Effector memory CD4-positive, alpha-beta T cell (primary cell): ENCODE data around the gene CASP1.
"Not testable (repeated sequence)": the region's sequence is repeated elsewhere in the genome, so short reads cannot be mapped to it uniquely, and the experiment has no call there.

ENCODE experiments used
- DNase-seq, 3 donors: peaks; one replicate each; pipeline ENCODE4 v3.0.0-alpha.2; 2020
- H3K27ac ChIP-seq: 2 replicates; pipeline ENCODE4 v1.7.0; 2013; ENCODE audit warnings: mild to moderate bottlenecking, low read length, moderate library complexity; ENCODE audit not compliant: insufficient read depth, poor library complexity, severe bottlenecking
- H3K27me3 ChIP-seq: replicated peaks from 2 replicates; pipeline ENCODE4 v1.7.0; 2013; ENCODE audit warnings: mild to moderate bottlenecking, low read length; ENCODE audit not compliant: insufficient read depth, control insufficient read depth, poor library complexity, severe bottlenecking
- H3K36me3 ChIP-seq: 2 replicates; pipeline ENCODE4 v1.7.0; 2013; ENCODE audit warnings: mild to moderate bottlenecking, low read length, moderate library complexity; ENCODE audit not compliant: control insufficient read depth, insufficient read depth
- H3K4me1 ChIP-seq: 2 replicates; pipeline ENCODE4 v1.7.0; 2013; ENCODE audit warnings: low read length, mild to moderate bottlenecking; ENCODE audit not compliant: control insufficient read depth, insufficient read depth, poor library complexity, severe bottlenecking
- H3K4me3 ChIP-seq: 2 replicates; pipeline ENCODE4 v1.7.0; 2013; ENCODE audit warnings: low read length, low read depth, mild to moderate bottlenecking; ENCODE audit not compliant: insufficient read depth, poor library complexity, severe bottlenecking
- H3K9me3 ChIP-seq: 2 replicates; pipeline ENCODE4 v1.7.0; 2013; ENCODE audit warnings: mild to moderate bottlenecking, low read length, moderate library complexity; ENCODE audit not compliant: control insufficient read depth
- total RNA-seq, 3 donors: gene quantifications; one replicate each; lab custom pipeline; 2026; lab: John Stamatoyannopoulos, UW

Gene CASP1
- 38.0 to 50.6 (median 45.1) reads per million in 3 donors for total RNA-seq

GRCh38 chr11:105034813-105035620, at the start of gene CASP1:
Gene CASP1 (minus strand): TSS chr11:105035144. CDS start chr11:105035113, 31 bp downstream.
- Histone ChIP-seq H3K4me1 (peaks cover 12% of the 10 kb centered on the region), H3K27ac (peak within 1 kb of the TSS; percentile 64), H3K27me3 (no peaks in the 10 kb centered on the region), H3K9me3 (no peaks in the 10 kb centered on the region), H3K36me3 (peaks cover 14% of the 10 kb centered on the region), H3K4me3 (peak within 1 kb of the TSS; percentile 73)
- DNase-seq: peak in 1 of 3 donors; percentile 7

DNA sequence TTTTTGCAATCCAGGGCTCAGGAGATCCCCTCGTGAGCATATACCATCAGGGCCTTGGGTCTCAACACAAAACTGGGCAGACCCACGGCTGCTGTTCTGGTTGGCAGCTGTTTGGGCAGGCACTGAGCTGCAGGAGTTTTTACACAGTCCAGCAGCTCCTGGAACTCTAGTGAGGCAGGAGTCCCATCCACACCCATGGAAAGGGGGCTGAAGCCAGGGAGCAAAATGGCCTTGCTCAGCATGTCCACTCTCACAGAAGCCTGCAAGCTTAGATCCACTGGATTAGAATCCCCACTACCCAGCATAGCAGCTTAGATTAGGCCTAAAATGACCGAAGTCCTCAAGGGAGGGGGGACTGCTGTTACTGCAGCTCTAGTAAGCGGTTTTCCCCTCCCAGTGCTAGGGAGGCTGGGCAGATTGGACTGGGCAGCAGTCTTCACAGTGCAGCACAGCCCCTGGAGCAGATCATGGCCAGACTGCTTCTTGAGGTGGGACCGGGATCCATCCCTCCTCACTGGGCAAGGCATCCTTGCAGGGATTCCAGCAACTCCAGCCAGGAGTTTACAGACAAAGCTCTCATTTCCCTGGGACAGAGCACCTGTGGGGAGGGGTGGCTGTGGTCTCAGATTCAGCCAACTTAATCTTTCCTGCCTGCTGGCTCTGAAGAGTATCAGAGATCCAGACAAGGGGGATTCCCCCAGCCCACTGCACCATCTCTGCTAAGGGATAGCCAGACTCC, 46.6 kb upstream of the CASP1 start:
- no peaks in the 10 kb centered on the region for H3K4me1 ChIP-seq
- H3K27ac ChIP-seq: no peak overlapping the region
- no peak for DNase-seq
- no peaks in the 10 kb centered on the region for H3K36me3 ChIP-seq
- H3K9me3 ChIP-seq: no peaks in the 10 kb centered on the region
- H3K27me3 ChIP-seq: no peaks in the 10 kb centered on the region
- no peak overlapping the region for H3K4me3 ChIP-seq

DNA sequence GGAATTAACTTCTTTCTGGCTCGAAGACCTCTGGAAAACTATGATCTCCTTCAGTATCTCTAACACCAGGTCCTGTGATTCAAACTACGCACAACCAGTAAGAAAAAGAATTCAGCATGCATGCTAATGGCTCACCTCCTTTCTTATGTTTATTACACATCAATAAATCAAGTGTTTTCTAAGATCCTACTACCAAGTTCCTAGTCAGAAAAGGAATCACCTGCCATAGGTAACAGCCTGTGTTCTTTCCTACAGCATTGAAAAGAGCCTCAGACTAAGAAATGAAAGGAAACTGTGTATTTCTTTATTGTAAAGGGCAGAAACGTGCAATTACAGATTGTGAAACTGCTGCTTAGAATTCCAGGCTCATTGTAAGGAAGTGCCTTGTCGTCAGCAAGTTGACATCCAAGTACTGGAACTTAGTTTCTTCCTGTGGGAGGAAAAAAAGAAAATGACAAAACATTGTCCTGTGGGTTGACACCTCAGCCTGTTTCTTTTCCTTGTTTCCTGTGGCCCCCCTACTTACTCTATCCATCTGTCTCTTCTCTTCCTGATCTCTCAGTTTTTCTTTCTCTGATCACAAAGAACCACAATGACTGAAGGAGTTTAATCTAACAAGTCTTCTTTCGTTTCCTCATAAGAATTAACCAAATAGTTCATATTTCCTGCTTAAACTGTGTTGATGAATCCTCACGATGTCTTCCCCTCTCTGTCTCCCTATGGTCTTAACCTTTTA, 45.4 kb upstream of the CASP1 start:
- not testable (repeated sequence) for H3K27me3 ChIP-seq, H3K27ac ChIP-seq, H3K36me3 ChIP-seq, H3K9me3 ChIP-seq, DNase-seq, H3K4me1 ChIP-seq, H3K4me3 ChIP-seq

DNA sequence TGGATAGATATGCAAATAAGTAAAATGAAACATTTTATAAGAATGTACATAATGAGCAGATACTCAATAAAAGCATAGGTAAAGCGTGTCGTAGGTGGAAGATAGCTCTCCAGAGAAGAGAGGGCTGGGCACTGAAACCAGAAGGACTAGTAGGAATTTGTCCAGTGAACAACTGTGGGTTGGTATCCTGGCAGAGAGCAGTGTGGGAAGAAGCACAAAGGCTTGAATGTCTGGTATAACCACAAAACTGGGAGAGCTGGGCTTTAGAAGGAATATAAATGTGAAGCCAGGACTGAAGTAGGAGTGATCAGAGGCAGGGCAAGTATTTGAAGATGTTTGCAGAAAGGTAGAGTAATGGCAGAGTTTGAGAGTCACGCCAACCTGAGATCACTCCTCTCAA, 43.3 kb upstream of the CASP1 start:
- no peaks in the 10 kb centered on the region for H3K9me3 ChIP-seq
- no peaks in the 10 kb centered on the region for H3K36me3 ChIP-seq
- H3K27ac ChIP-seq: no peak overlapping the region
- no peak for DNase-seq
- no peak overlapping the region for H3K4me3 ChIP-seq
- no peaks in the 10 kb centered on the region for H3K4me1 ChIP-seq
- H3K27me3 ChIP-seq: no peaks in the 10 kb centered on the region

DNA sequence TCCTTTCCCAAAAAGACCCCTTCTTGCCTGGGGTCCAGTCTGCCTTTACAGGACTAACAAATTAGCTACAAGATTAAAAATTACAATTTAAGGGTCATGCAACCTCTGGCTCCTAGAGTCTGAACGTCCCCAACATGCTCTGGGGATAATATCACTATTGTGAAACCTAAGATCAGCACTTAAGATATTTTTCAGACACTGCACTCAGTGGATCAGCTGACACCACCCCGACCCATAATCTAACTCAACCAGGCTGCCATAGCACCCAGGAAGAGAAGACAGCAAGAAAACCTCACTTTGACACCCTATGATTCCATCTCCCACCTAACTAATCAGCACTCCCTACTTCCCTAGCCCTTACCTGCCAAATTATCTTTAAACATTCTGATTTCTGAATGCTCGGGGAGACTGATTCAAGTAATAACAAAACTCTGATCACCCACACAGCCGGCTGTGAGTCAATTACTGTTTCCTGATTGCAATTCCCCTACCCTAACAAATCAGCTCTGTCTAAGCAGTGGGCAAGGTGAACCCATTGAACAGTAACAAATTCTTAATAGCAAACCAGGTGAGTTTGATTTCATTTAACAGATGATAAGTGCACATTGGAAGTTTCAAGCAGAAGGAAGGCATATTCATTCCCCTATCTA, 42.3 kb upstream of the CASP1 start:
- DNase-seq, H3K36me3 ChIP-seq, H3K9me3 ChIP-seq, H3K27me3 ChIP-seq, H3K27ac ChIP-seq, H3K4me3 ChIP-seq, H3K4me1 ChIP-seq: not testable (repeated sequence)

DNA sequence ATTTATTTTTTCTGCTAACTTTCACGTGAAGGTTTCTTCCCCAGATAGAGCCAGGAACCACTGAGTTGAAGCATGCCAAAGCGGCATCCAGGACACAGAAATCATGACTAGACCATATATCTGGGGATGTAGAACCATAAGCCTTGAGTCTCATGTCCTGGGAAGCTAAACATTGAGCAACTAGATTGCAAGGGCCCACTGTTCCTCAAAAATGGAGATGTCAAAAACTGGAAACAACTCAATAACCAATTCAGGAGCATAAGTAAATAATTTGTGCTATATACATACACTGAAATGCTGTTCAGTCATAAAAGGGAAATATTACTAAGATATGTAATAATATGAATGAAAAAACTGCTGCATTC, 39.2 kb upstream of the CASP1 start:
- Histone ChIP-seq H3K27ac (no peak overlapping the region), H3K9me3 (no peaks in the 10 kb centered on the region), H3K27me3 (no peaks in the 10 kb centered on the region), H3K4me1 (peaks cover 3% of the 10 kb centered on the region), H3K4me3 (no peak overlapping the region), H3K36me3 (no peaks in the 10 kb centered on the region)
- no peak for DNase-seq

- Histone ChIP-seq H3K4me3 (no peak overlapping the region), H3K36me3 (no peaks in the 10 kb centered on the region), H3K27ac (no peak overlapping the region), H3K27me3 (no peaks in the 10 kb centered on the region), H3K9me3 (no peaks in the 10 kb centered on the region), H3K4me1 (peaks cover 4% of the 10 kb centered on the region)
- no peak for DNase-seq
Observed at GRCh38 chr11:105073456-105074165, 38.7 kb upstream of the CASP1 start.

- not testable (repeated sequence) for H3K27me3 ChIP-seq, DNase-seq, H3K36me3 ChIP-seq, H3K4me1 ChIP-seq, H3K4me3 ChIP-seq, H3K27ac ChIP-seq, H3K9me3 ChIP-seq
Observed at GRCh38 chr11:105072080-105072479, 37.1 kb upstream of the CASP1 start.

GRCh38 chr11:105071089-105071732, 36.3 kb upstream of the CASP1 start:
- DNase-seq: peak in 1 of 3 donors; percentile 5
- Histone ChIP-seq H3K36me3 (no peaks in the 10 kb centered on the region), H3K27ac (peak overlapping the region; percentile 65), H3K9me3 (no peaks in the 10 kb centered on the region), H3K4me3 (peak overlapping the region; percentile 27), H3K27me3 (no peaks in the 10 kb centered on the region), H3K4me1 (peaks cover 8% of the 10 kb centered on the region)
